OCI-LY1 (cell line): ENCODE data around the gene ARID5A.
"Not testable (repeated sequence)": the region's sequence is repeated elsewhere in the genome, so short reads cannot be mapped to it uniquely, and the experiment has no call there.

Source experiments
- H2AFZ ChIP-seq: fragments of 200-600 bp; sonication (generic), shearing (Covaris generic); 2 replicates; pipeline ENCODE4 v1.6.0; 2014; ENCODE audit warnings: antibody characterized with exemption, mild to moderate bottlenecking, low read length
- H3F3A ChIP-seq: fragments of 200-600 bp; sonication (generic), shearing (Covaris generic); 2 replicates; pipeline ENCODE4 v1.6.0; 2014; ENCODE audit warnings: mild to moderate bottlenecking, antibody characterized with exemption, low read length, moderate library complexity; ENCODE audit not compliant: insufficient read depth
- H3K27ac ChIP-seq: fragments of 200-600 bp; sonication (generic); 2 replicates; pipeline ENCODE4 v1.5.1; 2014; ENCODE audit warnings: low read length, mixed run types, mild to moderate bottlenecking, low read depth; ENCODE audit not compliant: poor library complexity, severe bottlenecking
- H3K27me3 ChIP-seq: fragments of 200-600 bp; sonication (generic); 2 replicates; pipeline ENCODE4 v1.6.0; 2014; ENCODE audit warnings: antibody characterized with exemption, mild to moderate bottlenecking, low read length, moderate library complexity; ENCODE audit not compliant: insufficient read depth
- H3K36me3 ChIP-seq: fragments of 200-600 bp; sonication (generic); 2 replicates; pipeline ENCODE4 v1.6.1; 2014; ENCODE audit warnings: mild to moderate bottlenecking, antibody characterized with exemption, low read length, moderate library complexity, mixed read lengths; ENCODE audit not compliant: insufficient read depth
- H3K4me1 ChIP-seq: fragments of 200-600 bp; sonication (generic); 2 replicates; pipeline ENCODE4 v1.5.1; 2014; ENCODE audit warnings: mild to moderate bottlenecking, low read length, moderate library complexity; ENCODE audit not compliant: insufficient read depth, severe bottlenecking
- H3K4me2 ChIP-seq: fragments of 200-600 bp; sonication (generic), shearing (Covaris generic); 2 replicates; pipeline ENCODE4 v1.6.1; 2014; ENCODE audit warnings: low read length
- H3K4me3 ChIP-seq: fragments of 200-600 bp; sonication (generic); 2 replicates; pipeline ENCODE4 v1.5.1; 2014; ENCODE audit warnings: low read length, low read depth, mild to moderate bottlenecking, mixed read lengths; ENCODE audit not compliant: poor library complexity, severe bottlenecking
- H3K79me2 ChIP-seq: fragments of 200-600 bp; shearing (Covaris generic); 2 replicates; pipeline ENCODE4 v1.6.1; 2016; ENCODE audit warnings: mixed run types, low read length, mixed read lengths; ENCODE audit not compliant: insufficient read depth
- H3K9ac ChIP-seq: fragments of 200-600 bp; sonication (generic), shearing (Covaris generic); 2 replicates; pipeline ENCODE4 v1.6.1; 2014; ENCODE audit warnings: mild to moderate bottlenecking, low read length, mixed read lengths
- H3K9me2 ChIP-seq: fragments of 200-600 bp; sonication (generic), shearing (Covaris generic); 2 replicates; pipeline ENCODE4 v1.6.1; 2014; ENCODE audit warnings: low read depth, mild to moderate bottlenecking, low read length, mixed read lengths
- H3K9me3 ChIP-seq: fragments of 200-600 bp; shearing (Covaris generic); 2 replicates; pipeline ENCODE4 v1.6.1; 2014; ENCODE audit warnings: low read length, mixed read lengths
- H4K20me1 ChIP-seq: fragments of 200-600 bp; sonication (generic), shearing (Covaris generic); 2 replicates; pipeline ENCODE4 v1.6.0; 2016; ENCODE audit warnings: mild to moderate bottlenecking, low read length; ENCODE audit not compliant: insufficient read depth
- CTCF ChIP-seq: fragments of 200-600 bp; sonication (generic), shearing (Covaris generic); IDR thresholded peaks from 2 replicates; pipeline ENCODE4 v1.5.1; 2017; ENCODE audit warnings: mild to moderate bottlenecking, antibody characterized with exemption, low read length, moderate library complexity, mixed read lengths
- EZH2 ChIP-seq: fragments of 200-600 bp; sonication (generic), shearing (Covaris generic); IDR thresholded peaks from 2 replicates; pipeline ENCODE4 v1.8.0; 2017; ENCODE audit warnings: borderline replicate concordance, mixed run types, mild to moderate bottlenecking, antibody characterized with exemption, low read length, moderate library complexity, mixed read lengths

ARID5A gene

GRCh38 chr2:96553176-96553956 is 16.8 kb downstream of the ARID5A start:
- Histone ChIP-seq H3K27me3 (no peaks in the 10 kb centered on the region), H3K36me3 (no peaks in the 10 kb centered on the region), H3K4me1 (no peaks in the 10 kb centered on the region), H3K4me2 (no peak overlapping the region), H3F3A (no peaks in the 10 kb centered on the region), H2AFZ (no peak overlapping the region), H3K79me2 (no peaks in the 10 kb centered on the region), H4K20me1 (no peaks in the 10 kb centered on the region), H3K4me3 (no peak overlapping the region), H3K9me2 (no peaks in the 10 kb centered on the region), H3K27ac (no peak overlapping the region), H3K9ac (no peak overlapping the region), H3K9me3 (no peaks in the 10 kb centered on the region)
- TF ChIP-seq EZH2 (no peak), CTCF (no peak)

GRCh38 chr2:96553957-96554292 is 17.4 kb downstream of the ARID5A start:
- H3K4me1 ChIP-seq, H3K9me3 ChIP-seq: not testable (repeated sequence)

GRCh38 chr2:96554293-96555145 is 18.0 kb downstream of the ARID5A start:
- Histone ChIP-seq H3K36me3 (no peaks in the 10 kb centered on the region), H3K4me2 (peak overlapping the region; percentile 41), H3K9me3 (no peaks in the 10 kb centered on the region), H2AFZ (no peak overlapping the region), H3F3A (no peaks in the 10 kb centered on the region), H4K20me1 (no peaks in the 10 kb centered on the region), H3K27me3 (no peaks in the 10 kb centered on the region), H3K4me1 (no peaks in the 10 kb centered on the region), H3K27ac (no peak overlapping the region), H3K9ac (no peak overlapping the region), H3K4me3 (peak overlapping the region; percentile 24), H3K9me2 (no peaks in the 10 kb centered on the region), H3K79me2 (no peaks in the 10 kb centered on the region)
- peak; percentile 94 for TF ChIP-seq CTCF
- TF ChIP-seq EZH2 = no peak

More at GRCh38 chr2:96553957-96554292, 17.4 kb downstream of the ARID5A start:
- H2AFZ ChIP-seq, H3K27ac ChIP-seq, H3K79me2 ChIP-seq, H4K20me1 ChIP-seq, H3F3A ChIP-seq, H3K36me3 ChIP-seq, H3K9ac ChIP-seq, H3K4me3 ChIP-seq, H3K27me3 ChIP-seq, H3K9me2 ChIP-seq: not testable (repeated sequence)
- H3K4me2 ChIP-seq = peak overlapping the region; percentile 41; the same call in 1 of the 2 replicates
